ENCODE measurements around the gene NET1.

Gene NET1

GRCh38 chr10:5391790-5392189 is 20.6 kb upstream of the NET1 start:
- Histone ChIP-seq H3K9ac (ENCODE audit: low read depth, low read length) (no peak overlapping the region), H3K36me3 (ENCODE audit: insufficient read depth, low read length) (no peaks in the 10 kb centered on the region), H3K9me3 (ENCODE audit: insufficient read depth, low read length, severe bottlenecking) (peaks cover 25% of the 10 kb centered on the region), H3K27ac (ENCODE audit: low read length) (no peak overlapping the region), H3K79me2 (ENCODE audit: insufficient read depth, low read length) (no peaks in the 10 kb centered on the region), H3K4me1 (ENCODE audit: insufficient read depth, low read length) (no peaks in the 10 kb centered on the region), H2AFZ (ENCODE audit: low read depth, low read length) (no peak overlapping the region), H3K4me2 (ENCODE audit: insufficient read depth, low read length) (no peak overlapping the region), H3K27me3 (ENCODE audit: insufficient read depth, low read length, poor library complexity) (no peaks in the 10 kb centered on the region), H4K20me1 (ENCODE audit: insufficient read depth, low read length) (no peaks in the 10 kb centered on the region), H3K4me3 (ENCODE audit: low read depth in 1 of 2, low read length in 2 of 2) (no peak overlapping the region)
- DNase-seq (no peak), ATAC-seq (ENCODE audit: insufficient read depth, low read depth) (no peak)
- no peak for TF ChIP-seq CTCF (IDR thresholded peaks at IDR 0.05; ENCODE audit: borderline replicate concordance, extremely low read depth, low read length, poor library complexity, severe bottlenecking)
- TF ChIP-seq EZH2 (IDR thresholded peaks at IDR 0.05; ENCODE audit: borderline replicate concordance, low read depth, low read length, severe bottlenecking), result no peak

GRCh38 chr10:5393529-5393928 is 18.8 kb upstream of the NET1 start:
- no peak overlapping the region for H2AFZ ChIP-seq (ENCODE audit: low read depth, low read length)
- no peaks in the 10 kb centered on the region for H3K4me1 ChIP-seq (ENCODE audit: insufficient read depth, low read length)
- H3K36me3 ChIP-seq (ENCODE audit: insufficient read depth, low read length), result no peaks in the 10 kb centered on the region
- DNase-seq, result no peak
- H3K79me2 ChIP-seq (ENCODE audit: insufficient read depth, low read length), result no peaks in the 10 kb centered on the region
- no peaks in the 10 kb centered on the region for H4K20me1 ChIP-seq (ENCODE audit: insufficient read depth, low read length)
- H3K27ac ChIP-seq (ENCODE audit: low read length), result no peak overlapping the region
- peaks cover 25% of the 10 kb centered on the region for H3K9me3 ChIP-seq (ENCODE audit: insufficient read depth, low read length, severe bottlenecking)
- no peak overlapping the region for H3K4me2 ChIP-seq (ENCODE audit: insufficient read depth, low read length)
- H3K27me3 ChIP-seq (ENCODE audit: insufficient read depth, low read length, poor library complexity), result no peaks in the 10 kb centered on the region
- no peak overlapping the region for H3K9ac ChIP-seq (ENCODE audit: low read depth, low read length)
- no peak for TF ChIP-seq CTCF (IDR thresholded peaks at IDR 0.05; ENCODE audit: borderline replicate concordance, extremely low read depth, low read length, poor library complexity, severe bottlenecking)
- no peak for TF ChIP-seq EZH2 (IDR thresholded peaks at IDR 0.05; ENCODE audit: borderline replicate concordance, low read depth, low read length, severe bottlenecking)
- no peak overlapping the region for H3K4me3 ChIP-seq (ENCODE audit: low read depth in 1 of 2, low read length in 2 of 2)
- no peak for ATAC-seq (ENCODE audit: insufficient read depth, low read depth)

GRCh38 chr10:5395168-5395567 is 17.2 kb upstream of the NET1 start:
- H3K9ac ChIP-seq (ENCODE audit: low read depth, low read length), result no peak overlapping the region
- no peaks in the 10 kb centered on the region for H3K79me2 ChIP-seq (ENCODE audit: insufficient read depth, low read length)
- H3K36me3 ChIP-seq (ENCODE audit: insufficient read depth, low read length), result no peaks in the 10 kb centered on the region
- no peak for TF ChIP-seq CTCF (IDR thresholded peaks at IDR 0.05; ENCODE audit: borderline replicate concordance, extremely low read depth, low read length, poor library complexity, severe bottlenecking)
- no peak for TF ChIP-seq EZH2 (IDR thresholded peaks at IDR 0.05; ENCODE audit: borderline replicate concordance, low read depth, low read length, severe bottlenecking)
- no peak overlapping the region for H3K4me2 ChIP-seq (ENCODE audit: insufficient read depth, low read length)
- no peak overlapping the region for H3K27ac ChIP-seq (ENCODE audit: low read length)
- ATAC-seq (ENCODE audit: insufficient read depth, low read depth), result no peak
- H4K20me1 ChIP-seq (ENCODE audit: insufficient read depth, low read length), result no peaks in the 10 kb centered on the region
- H3K4me3 ChIP-seq (ENCODE audit: low read depth in 1 of 2, low read length in 2 of 2), result no peak overlapping the region
- no peak for DNase-seq
- H2AFZ ChIP-seq (ENCODE audit: low read depth, low read length), result no peak overlapping the region
- no peaks in the 10 kb centered on the region for H3K27me3 ChIP-seq (ENCODE audit: insufficient read depth, low read length, poor library complexity)
- H3K4me1 ChIP-seq (ENCODE audit: insufficient read depth, low read length), result no peaks in the 10 kb centered on the region
- H3K9me3 ChIP-seq (ENCODE audit: insufficient read depth, low read length, severe bottlenecking), result peaks cover 19% of the 10 kb centered on the region
